ENCODE measurements around the gene SPCS3.

SPCS3 gene

DNA sequence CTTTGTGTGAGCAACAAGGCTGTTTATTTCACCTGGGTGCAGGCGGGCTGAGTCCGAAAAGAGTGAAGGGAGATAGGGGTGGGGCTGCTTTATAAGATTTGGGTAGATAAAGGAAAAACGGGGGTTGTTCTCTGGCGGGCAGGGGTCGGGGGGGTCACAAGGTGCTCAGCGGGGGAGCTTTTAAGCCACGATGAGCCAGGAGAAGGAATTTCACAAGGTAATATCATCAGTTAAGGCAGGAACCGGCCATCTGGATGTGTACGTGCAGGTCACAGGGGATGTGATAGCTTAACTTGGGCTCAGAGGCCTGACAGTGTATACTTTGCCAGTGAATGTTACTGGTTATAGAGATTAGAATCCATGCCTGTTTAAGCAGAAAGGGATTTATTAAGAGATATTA is 19.7 kb upstream of the SPCS3 start:
- TF ChIP-seq CTCF (IDR thresholded peaks at IDR 0.05; ENCODE audit: control extremely low read depth, extremely low read depth, low read depth, missing control alignments), result no peak
- ChIA-PET POLR2A (no interaction called here), CTCF (no interaction called here)
- no peak for DNase-seq (ENCODE audit: extremely low spot score)

GRCh38 chr4:176300565-176300964 is 19.2 kb upstream of the SPCS3 start:
- CTCF ChIA-PET, result no interaction called here
- no peak for DNase-seq (ENCODE audit: extremely low spot score)
- POLR2A ChIA-PET, result no interaction called here
- TF ChIP-seq CTCF (IDR thresholded peaks at IDR 0.05; ENCODE audit: control extremely low read depth, extremely low read depth, low read depth, missing control alignments), result no peak

GRCh38 chr4:176302283-176303275 is 17.2 kb upstream of the SPCS3 start:
- DNase-seq (ENCODE audit: extremely low spot score), result no peak
- TF ChIP-seq CTCF (IDR thresholded peaks at IDR 0.05; ENCODE audit: control extremely low read depth, extremely low read depth, low read depth, missing control alignments), result no peak
- POLR2A ChIA-PET, result no interaction called here
- CTCF ChIA-PET, result interaction anchor here (0.9 to 1.9 kb wide), 4 partner anchors 11 to 192 kb away, joined by 3 to 5 read pairs (median 4); no protein-coding TSS in a partner anchor

GRCh38 chr4:176303938-176304337 is 15.8 kb upstream of the SPCS3 start:
- DNase-seq (ENCODE audit: extremely low spot score), result no peak
- POLR2A ChIA-PET, result no interaction called here
- no peak for TF ChIP-seq CTCF (IDR thresholded peaks at IDR 0.05; ENCODE audit: control extremely low read depth, extremely low read depth, low read depth, missing control alignments)
- CTCF ChIA-PET, result no interaction called here

- CTCF ChIA-PET, result interaction anchor here (0.9 to 2.3 kb wide), 3 partner anchors 12 to 47 kb away, joined by 3 to 9 read pairs (median 3); no protein-coding TSS in a partner anchor
- no peak for TF ChIP-seq CTCF (IDR thresholded peaks at IDR 0.05; ENCODE audit: control extremely low read depth, extremely low read depth, low read depth, missing control alignments)
- no peak for DNase-seq (ENCODE audit: extremely low spot score)
- POLR2A ChIA-PET, result interaction anchor here (0.6 kb wide), 1 partner anchor 643 kb away, joined by 3 read pairs; no protein-coding TSS in a partner anchor
Observed at GRCh38 chr4:176306837-176307665, 12.7 kb upstream of the SPCS3 start.

- POLR2A ChIA-PET, result interaction anchor here (0.6 kb wide), 1 partner anchor 644 kb away, joined by 3 read pairs; no protein-coding TSS in a partner anchor
- DNase-seq (ENCODE audit: extremely low spot score), result no peak
- CTCF ChIA-PET, result interaction anchor here (1.1 to 2.3 kb wide), 3 partner anchors 15 to 48 kb away, joined by 3 to 9 read pairs (median 3); no protein-coding TSS in a partner anchor
- no peak for TF ChIP-seq CTCF (IDR thresholded peaks at IDR 0.05; ENCODE audit: control extremely low read depth, extremely low read depth, low read depth, missing control alignments)
Observed at GRCh38 chr4:176307666-176307930, 12.2 kb upstream of the SPCS3 start.
